H1 (cell line): ENCODE results near the gene NAALADL1. TPM values are rescaled to one million over a fixed set of nuclear protein-coding genes. Genes with fewer than 3 reads are reported as not detected.

ENCODE experiments used
- CTCF ChIA-PET: fragments of 300-600 bp; sonication (Branson Sonifier 250); formaldehyde crosslinking; loops from one replicate; lab custom pipeline; 2021; ENCODE audit not compliant: partially characterized antibody; lab: Charles Lee
- POLR2A ChIA-PET: fragments of 300-600 bp; sonication (Branson Sonifier 250); formaldehyde crosslinking; loops from one replicate; lab custom pipeline; 2021; ENCODE audit warnings: inconsistent platforms; ENCODE audit not compliant: partially characterized antibody; lab: Charles Lee
- DNase-seq, 2 experiments: peaks; one replicate each; pipeline versions ENCODE4 v3.0.0 to v3.0.0-alpha.2; 2010 to 2022; ENCODE audit warnings: low spot score in 2 of 2, low read depth in 1 of 2, mixed read lengths in 1 of 2
- FAIRE-seq: peaks from 2 replicates; lab custom pipeline; 2011; peaks lifted over from hg19 to GRCh38; lab: Jason Lieb, UNC
- H2AFZ ChIP-seq: 2 replicates; pipeline ENCODE4 v1.8.1; 2012; ENCODE audit warnings: low read length, inconsistent platforms
- H2AK5ac ChIP-seq: 2 replicates; pipeline ENCODE4 v1.6.1; 2013; ENCODE audit warnings: low read depth, low read length
- H2BK120ac ChIP-seq: replicated peaks from 2 replicates; pipeline ENCODE3; 2013; ENCODE audit warnings: low read depth, low read length, inconsistent platforms
- H2BK12ac ChIP-seq: 2 replicates; pipeline ENCODE4 v1.6.1; 2013; ENCODE audit warnings: low read depth, low read length
- H2BK15ac ChIP-seq: 2 replicates; pipeline ENCODE4 v1.6.1; 2013; ENCODE audit warnings: low read length
- H2BK20ac ChIP-seq: 2 replicates; pipeline ENCODE4 v1.6.1; 2013; ENCODE audit warnings: low read length
- H2BK5ac ChIP-seq: 2 replicates; pipeline ENCODE4 v1.6.1; 2013; ENCODE audit warnings: low read depth, low read length
- H3K14ac ChIP-seq: 2 replicates; pipeline ENCODE4 v1.6.1; 2013; ENCODE audit warnings: inconsistent platforms; ENCODE audit not compliant: insufficient read length
- H3K18ac ChIP-seq: 2 replicates; pipeline ENCODE4 v1.6.1; 2013; ENCODE audit warnings: low read length; ENCODE audit errors: extremely low read depth
- H3K23ac ChIP-seq: 2 replicates; pipeline ENCODE4 v1.6.1; 2013; ENCODE audit warnings: inconsistent platforms; ENCODE audit not compliant: insufficient read length
- H3K23me2 ChIP-seq: 2 replicates; pipeline ENCODE4 v1.6.1; 2013; ENCODE audit warnings: low read depth, low read length
- H3K27ac ChIP-seq: 2 replicates; pipeline ENCODE4 v1.6.1; 2011; ENCODE audit warnings: low read depth, low read length, inconsistent platforms
- H3K27me3 ChIP-seq, 4 experiments: replicated peaks in 1 of 4; 1 replicate in 1 of 4; 2 replicates in 3 of 4; pipeline versions ENCODE4 v1.6.1 to v1.8.1; 2011 to 2013; ENCODE audit warnings: low read length in 3 of 4, mild to moderate bottlenecking in 3 of 4, inconsistent platforms in 2 of 4, mixed read lengths in 2 of 4, moderate library complexity in 1 of 4; ENCODE audit not compliant: control insufficient read depth in 3 of 4, insufficient read depth in 3 of 4; ENCODE audit errors: extremely low read depth in 1 of 4
- H3K36me3 ChIP-seq, 4 experiments: 2 replicates each; pipeline versions ENCODE4 v1.6.1 to v1.8.1; 2011 to 2013; ENCODE audit warnings: mild to moderate bottlenecking in 4 of 4, low read length in 3 of 4, moderate library complexity in 2 of 4, control low read depth in 1 of 4, inconsistent platforms in 1 of 4; ENCODE audit not compliant: insufficient read depth in 4 of 4, control insufficient read depth in 2 of 4
- H3K4ac ChIP-seq: replicated peaks from 2 replicates; pipeline ENCODE3; 2013; ENCODE audit warnings: low read length, low read depth, mixed read lengths, inconsistent platforms; ENCODE audit not compliant: insufficient read length
- H3K4me1 ChIP-seq, 4 experiments: replicated peaks in 1 of 4; 1 replicate in 1 of 4; 2 replicates in 3 of 4; pipeline versions ENCODE4 v1.6.1 to v1.8.1; 2011 to 2013; ENCODE audit warnings: low read length in 3 of 4, inconsistent platforms in 2 of 4, mixed read lengths in 1 of 4; ENCODE audit not compliant: insufficient read depth in 4 of 4, control insufficient read depth in 3 of 4
- H3K4me2 ChIP-seq, 2 experiments: 2 replicates each; pipeline versions ENCODE4 v1.6.1 to v1.8.1; 2011 to 2013; ENCODE audit warnings: low read depth in 2 of 2, low read length in 2 of 2, control low read depth in 1 of 2, inconsistent platforms in 1 of 2, mild to moderate bottlenecking in 1 of 2; ENCODE audit not compliant: insufficient read depth in 1 of 2
- H3K4me3 ChIP-seq, 4 experiments: fragments of 200-600, 300-600 bp in 1 of 4; sonication (generic), shearing (Covaris generic), sonication (Bioruptor Twin) in 1 of 4; 2 replicates each; pipeline versions ENCODE4 v1.5.1 to v1.8.1; 2011 to 2016; ENCODE audit warnings: low read length in 4 of 4, low read depth in 3 of 4, control low read depth in 2 of 4, inconsistent platforms in 2 of 4, mild to moderate bottlenecking in 2 of 4, mixed read lengths in 1 of 4, moderate library complexity in 1 of 4; ENCODE audit not compliant: insufficient read depth in 2 of 4; ENCODE audit errors: extremely low read depth in 1 of 4
- H3K56ac ChIP-seq: replicated peaks from 2 replicates; pipeline ENCODE3; 2013; ENCODE audit warnings: low read depth, mild to moderate bottlenecking, mixed read lengths, low read length, inconsistent platforms; ENCODE audit not compliant: insufficient read length
- H3K79me1 ChIP-seq: 2 replicates; pipeline ENCODE4 v1.6.1; 2013; ENCODE audit warnings: low read depth, low read length, control low read depth
- H3K79me2 ChIP-seq, 2 experiments: 2 replicates each; pipeline versions ENCODE4 v1.6.1 to v1.8.1; 2012 to 2013; ENCODE audit warnings: low read length in 2 of 2, mild to moderate bottlenecking in 2 of 2, inconsistent platforms in 1 of 2; ENCODE audit not compliant: insufficient read depth in 2 of 2, control insufficient read depth in 1 of 2
- H3K9ac ChIP-seq, 4 experiments: replicated peaks in 1 of 4; 1 replicate in 1 of 4; 2 replicates in 3 of 4; pipeline versions ENCODE4 v1.6.1 to v1.8.1; 2011 to 2013; ENCODE audit warnings: low read depth in 3 of 4, low read length in 3 of 4, control low read depth in 2 of 4, mild to moderate bottlenecking in 2 of 4, moderate library complexity in 2 of 4, inconsistent platforms in 1 of 4; ENCODE audit errors: extremely low read depth in 1 of 4
- H3K9me3 ChIP-seq, 2 experiments: 2 replicates each; pipeline versions ENCODE4 v1.6.1 to v1.8.1; 2012 to 2013; ENCODE audit warnings: mild to moderate bottlenecking in 2 of 2, moderate library complexity in 2 of 2, control low read depth in 1 of 2, inconsistent platforms in 1 of 2, low read depth in 1 of 2, low read length in 1 of 2, mixed read lengths in 1 of 2; ENCODE audit not compliant: insufficient read depth in 2 of 2
- H4K20me1 ChIP-seq, 2 experiments: replicated peaks in 1 of 2; 2 replicates each; pipeline versions ENCODE3 to v1.8.1; 2011 to 2013; ENCODE audit warnings: inconsistent platforms in 2 of 2, low read length in 2 of 2, mild to moderate bottlenecking in 1 of 2; ENCODE audit not compliant: insufficient read depth in 2 of 2, control insufficient read depth in 1 of 2
- H4K5ac ChIP-seq: 2 replicates; pipeline ENCODE4 v1.6.1; 2013; ENCODE audit warnings: low read length, low read depth, mixed read lengths, inconsistent platforms; ENCODE audit not compliant: insufficient read length
- H4K8ac ChIP-seq: 2 replicates; pipeline ENCODE4 v1.8.0; 2013; ENCODE audit warnings: mild to moderate bottlenecking, moderate library complexity, low read length, inconsistent platforms; ENCODE audit not compliant: insufficient read depth; ENCODE audit errors: extremely low read depth
- H4K91ac ChIP-seq: replicated peaks from 2 replicates; pipeline ENCODE3; 2013; ENCODE audit warnings: low read length, mixed read lengths, inconsistent platforms; ENCODE audit not compliant: insufficient read length
- ATF3 ChIP-seq: IDR thresholded peaks from 2 replicates; pipeline ENCODE4 v1.6.1; 2011; ENCODE audit warnings: low read depth, mild to moderate bottlenecking, low read length; ENCODE audit not compliant: insufficient read depth
- CEBPB ChIP-seq: IDR thresholded peaks from 2 replicates; pipeline ENCODE4 v1.6.1; 2012; ENCODE audit warnings: low read depth, low read length
- EZH2 ChIP-seq: fragments of 200-600 bp; sonication (generic); IDR thresholded peaks from 2 replicates; pipeline ENCODE4 v1.7.1; 2012; ENCODE audit warnings: low read depth, mild to moderate bottlenecking, moderate library complexity, low read length, inconsistent platforms; ENCODE audit not compliant: severe bottlenecking
- NRF1 ChIP-seq: IDR thresholded peaks from 2 replicates; pipeline ENCODE4 v1.6.1; 2011; ENCODE audit warnings: mild to moderate bottlenecking, low read depth, low read length, improper control_type of control experiment
- RNF2 ChIP-seq: fragments of 200-900, 300-1000 bp; sonication (generic); IDR thresholded peaks from 2 replicates; pipeline ENCODE4 v1.7.1; 2016; ENCODE audit warnings: borderline replicate concordance, low read depth, mild to moderate bottlenecking, antibody characterized with exemption, low read length; ENCODE audit not compliant: poor library complexity, severe bottlenecking; ENCODE audit errors: missing control alignments
- RXRA ChIP-seq: IDR thresholded peaks from 2 replicates; pipeline ENCODE4 v1.6.1; 2011; ENCODE audit warnings: low read depth, mild to moderate bottlenecking, low read length, moderate library complexity; ENCODE audit not compliant: insufficient read depth
- SUZ12 ChIP-seq: fragments of 200-600 bp; sonication (generic); IDR thresholded peaks from 2 replicates; pipeline ENCODE4 v1.6.1; 2012; ENCODE audit warnings: mild to moderate bottlenecking, inconsistent platforms, low read length, moderate library complexity, mixed read lengths
- WGBS, 2 experiments: shearing (Covaris generic) in 1 of 2; methylation state at CpG; one replicate each; pipeline versions ENCODE4 v1.1.6 to v1.1.7; 2013 to 2015; ENCODE audit warnings: low lambda C conversion rate in 2 of 2, mixed read lengths in 2 of 2, inconsistent platforms in 1 of 2, low coverage in 1 of 2, missing lambda C conversion rate in 1 of 2; ENCODE audit not compliant: insufficient replicate concordance in 2 of 2, insufficient coverage in 1 of 2, insufficient read length in 1 of 2; ENCODE audit errors: extremely low coverage in 1 of 2, missing lambda C conversion rate in 1 of 2; 5-methylcytosine and 5-hydroxymethylcytosine counted together
- polyA plus RNA-seq, 7 experiments: library from polyadenylated mRNA; depleted of rRNA in 3 of 7; stranded (reverse) in 5 of 7; unstranded in 2 of 7; fragments of >200 nt in 5 of 7; fragments of 200-250 nt in 2 of 7; gene quantifications; 1 replicate in 5 of 7; 2 replicates in 1 of 7; 4 replicates in 1 of 7; pipeline versions ENCODE4 v1.2.1 to v1.2.3, GENCODE V29; 2011 to 2013; ENCODE audit warnings: missing spikeins in 2 of 7, mixed read lengths in 2 of 7
- total RNA-seq: library from RNA; stranded (reverse); fragmentation: NEBNext Ultra II Directional; extraction: Animal tissue kit (Norgen Biotek cat#: 25700); gene quantifications from 2 replicates; pipeline ENCODE4 v1.2.1, GENCODE V29; 2021

NAALADL1 gene
- total and polyA plus RNA-seq, 2 of the 8 experiments (the other 6 are each of a cell fraction or from before 2014, with no cell fraction given) = 7.5 to 9.9 TPM

GRCh38 chr11:64998690-64999431 is 59.5 kb downstream of the NAALADL1 start:
- H3K4ac ChIP-seq = no peak overlapping the region
- no peak overlapping the region for H2BK5ac ChIP-seq
- H3K4me1 ChIP-seq = peaks cover 0 to 9% (median 1%) of the 10 kb centered on the region in 4 experiments; a peak in 2 of 7 replicates
- H3K9ac ChIP-seq = no peak overlapping the region
- no peak overlapping the region for H3K14ac ChIP-seq
- H3K9me3 ChIP-seq = no peaks in the 10 kb centered on the region
- no peak overlapping the region for H3K18ac ChIP-seq
- H2AK5ac ChIP-seq = no peak overlapping the region
- no peak overlapping the region for H3K4me2 ChIP-seq
- H2BK120ac ChIP-seq = no peak overlapping the region
- no peak for DNase-seq
- no peak overlapping the region for H2BK15ac ChIP-seq
- no peaks in the 10 kb centered on the region for H3K27me3 ChIP-seq
- no peak overlapping the region for H4K5ac ChIP-seq
- H4K20me1 ChIP-seq = no peaks in the 10 kb centered on the region
- no peaks in the 10 kb centered on the region for H3K36me3 ChIP-seq
- no peak overlapping the region for H2BK12ac ChIP-seq
- no peaks in the 10 kb centered on the region for H3K79me2 ChIP-seq
- ChIA-PET POLR2A (interaction anchor here (0.9 to 2.8 kb wide), 4 partner anchors 14 to 220 kb away, joined by 3 to 20 read pairs (median 5); partner anchors contain the start of genes ARL2, PPP2R5B and SF1), CTCF (interaction anchor here (0.6 to 6.1 kb wide), 9 partner anchors 15 to 150 kb away, joined by 3 to 65 read pairs (median 5); partner anchors contain the start of genes ARL2 and SNX15)
- H3K23ac ChIP-seq = no peak overlapping the region
- WGBS, 2 experiments = 80% methylated on average over 9 of the region's 9 CpGs; no CpG with 5 or more reads in 1 of the 2 experiments
- no peak overlapping the region for H4K8ac ChIP-seq
- FAIRE-seq = no peak
- no peaks in the 10 kb centered on the region for H3K79me1 ChIP-seq
- H2BK20ac ChIP-seq = no peak overlapping the region
- H3K27ac ChIP-seq = no peak overlapping the region
- no peak overlapping the region for H3K4me3 ChIP-seq
- H3K56ac ChIP-seq = no peak overlapping the region
- no peaks in the 10 kb centered on the region for H3K23me2 ChIP-seq
- H4K91ac ChIP-seq = no peak overlapping the region
- H2AFZ ChIP-seq = no peak overlapping the region
- TF ChIP-seq NRF1 = no peak
- no peak for TF ChIP-seq SUZ12
- no peak for TF ChIP-seq RXRA
- no peak for TF ChIP-seq EZH2
- no peak for TF ChIP-seq RNF2
- TF ChIP-seq ATF3 = no peak
- no peak for TF ChIP-seq CEBPB
